Activated CD4-positive, alpha-beta T cell treated with anti-CD3 and anti-CD28 coated beads for 4 hours (primary cell): Measurements from ENCODE around the gene PIGL.

Experiments used
- DNase-seq, 2 donors: peaks; one replicate each; pipeline ENCODE4 v3.0.0-alpha.2; 2020

Gene PIGL

GRCh38 chr17:16361874-16362273 is 144.9 kb downstream of the PIGL start:
- DNase-seq = no peak

- peak; percentile 62 to 77 for DNase-seq
These were observed 146.9 kb downstream of the PIGL start for GRCh38 chr17:16363749-16364536.

- DNase-seq = no peak
These were observed 147.6 kb downstream of the PIGL start for GRCh38 chr17:16364625-16365024.

- no peak for DNase-seq
These were observed 154.7 kb downstream of the PIGL start for GRCh38 chr17:16371742-16372141.

- no peak for DNase-seq
These were observed 157.3 kb downstream of the PIGL start for GRCh38 chr17:16374146-16374938.
